ENCODE results near the gene SEMA3D. TPM values are rescaled to one million over a fixed set of nuclear protein-coding genes. Genes with fewer than 3 reads are reported as not detected.

SEMA3D gene
- total and polyA plus RNA-seq, 2 experiments from 2014 or later = 1.5 to 7.2 TPM

DNA sequence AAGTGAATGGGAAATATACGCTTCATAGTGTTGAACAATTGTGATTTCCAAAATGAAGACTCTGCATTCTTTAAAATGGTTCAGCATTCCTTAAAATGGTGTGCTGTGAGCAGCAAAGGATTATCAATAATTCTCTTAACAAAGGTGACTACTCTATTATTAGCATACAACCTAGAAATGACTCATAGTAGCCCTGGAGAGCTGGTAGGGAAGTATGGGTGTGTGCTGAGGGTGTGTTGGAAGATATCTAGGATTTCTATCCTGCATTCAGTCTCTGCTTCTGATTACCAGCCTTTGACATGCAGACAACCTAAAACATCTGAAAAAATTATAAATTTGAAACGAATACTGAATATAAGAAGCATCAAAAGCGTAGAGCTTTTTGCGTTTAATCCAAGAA, 72.5 kb downstream of the SEMA3D start:
- Mint-ChIP-seq H3K4me3 (no peak overlapping the region), H3K27me3 (ENCODE audit: insufficient read depth, low read depth, poor library complexity) (no peaks in the 10 kb centered on the region), H3K36me3 (ENCODE audit: low read depth) (no peaks in the 10 kb centered on the region; the same call in 2 of the 3 replicates), H3K9me3 (no peaks in the 10 kb centered on the region), H3K27ac (no peak overlapping the region), H3K4me1 (no peaks in the 10 kb centered on the region)
- H3K9me2 ChIP-seq (ENCODE audit: insufficient read depth) = no peaks in the 10 kb centered on the region
- no peaks in the 10 kb centered on the region for H3K36me3 ChIP-seq (ENCODE audit: insufficient read depth)
- no peaks in the 10 kb centered on the region for H4K20me1 ChIP-seq (replicated peaks; ENCODE audit: insufficient read depth)
- no peak overlapping the region for H3K4me3 ChIP-seq
- DNase-seq (ENCODE audit: low spot score) = no peak
- no peak overlapping the region for H3K4me2 ChIP-seq
- H2AFZ ChIP-seq = no peak overlapping the region
- no peaks in the 10 kb centered on the region for H3K4me1 ChIP-seq (ENCODE audit: insufficient read depth)
- H3F3A ChIP-seq (replicated peaks; ENCODE audit: low read depth) = no peaks in the 10 kb centered on the region
- H3K79me2 ChIP-seq (replicated peaks; ENCODE audit: insufficient read depth) = no peaks in the 10 kb centered on the region
- H3K27me3 ChIP-seq (ENCODE audit: insufficient read depth) = no peaks in the 10 kb centered on the region
- ATAC-seq = no peak
- no peak for TF ChIP-seq CREB1 (CRISPR knock-in tag; IDR thresholded peaks at IDR 0.05; ENCODE audit: low read depth)
- TF ChIP-seq NANOG (IDR thresholded peaks at IDR 0.05; ENCODE audit: borderline replicate concordance) = no peak
- H3K27ac ChIP-seq (ENCODE audit: low read depth) = no peak overlapping the region

- Histone ChIP-seq H4K20me1 (replicated peaks; ENCODE audit: insufficient read depth) (no peaks in the 10 kb centered on the region), H3K4me1 (ENCODE audit: insufficient read depth) (no peaks in the 10 kb centered on the region), H3K4me2 (no peak overlapping the region), H3K9me2 (ENCODE audit: insufficient read depth) (no peaks in the 10 kb centered on the region), H3F3A (replicated peaks; ENCODE audit: low read depth) (no peaks in the 10 kb centered on the region), H3K27me3 (ENCODE audit: insufficient read depth) (no peaks in the 10 kb centered on the region), H3K4me3 (no peak overlapping the region), H3K27ac (ENCODE audit: low read depth) (no peak overlapping the region), H3K79me2 (replicated peaks; ENCODE audit: insufficient read depth) (no peaks in the 10 kb centered on the region), H3K36me3 (ENCODE audit: insufficient read depth) (no peaks in the 10 kb centered on the region), H2AFZ (no peak overlapping the region)
- DNase-seq (ENCODE audit: low spot score) (no peak), ATAC-seq (no peak)
- Mint-ChIP-seq H3K27ac (no peak overlapping the region), H3K9me3 (no peaks in the 10 kb centered on the region), H3K4me3 (no peak overlapping the region), H3K4me1 (peaks cover 2% of the 10 kb centered on the region; the same call in 1 of the 3 replicates), H3K36me3 (ENCODE audit: low read depth) (no peaks in the 10 kb centered on the region), H3K27me3 (ENCODE audit: insufficient read depth, low read depth, poor library complexity) (no peaks in the 10 kb centered on the region)
- no peak for TF ChIP-seq STAT1 (IDR thresholded peaks at IDR 0.05; ENCODE audit: unreplicated experiment)
- no peak for TF ChIP-seq EZH2 (IDR thresholded peaks at IDR 0.05; ENCODE audit: low read depth, unreplicated experiment)
- TF ChIP-seq JUNB (IDR thresholded peaks at IDR 0.05; ENCODE audit: unreplicated experiment) = no peak
- no peak for TF ChIP-seq ZNF462 (CRISPR knock-in tag; IDR thresholded peaks at IDR 0.05)
- TF ChIP-seq ZNF114 (CRISPR knock-in tag; IDR thresholded peaks at IDR 0.05) = no peak
- TF ChIP-seq, protein P1, sequence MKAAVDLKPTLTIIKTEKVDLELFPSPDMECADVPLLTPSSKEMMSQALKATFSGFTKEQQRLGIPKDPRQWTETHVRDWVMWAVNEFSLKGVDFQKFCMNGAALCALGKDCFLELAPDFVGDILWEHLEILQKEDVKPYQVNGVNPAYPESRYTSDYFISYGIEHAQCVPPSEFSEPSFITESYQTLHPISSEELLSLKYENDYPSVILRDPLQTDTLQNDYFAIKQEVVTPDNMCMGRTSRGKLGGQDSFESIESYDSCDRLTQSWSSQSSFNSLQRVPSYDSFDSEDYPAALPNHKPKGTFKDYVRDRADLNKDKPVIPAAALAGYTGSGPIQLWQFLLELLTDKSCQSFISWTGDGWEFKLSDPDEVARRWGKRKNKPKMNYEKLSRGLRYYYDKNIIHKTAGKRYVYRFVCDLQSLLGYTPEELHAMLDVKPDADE (IDR thresholded peaks at IDR 0.05) = no peak
- no peak for TF ChIP-seq ZNF331 (CRISPR knock-in tag; IDR thresholded peaks at IDR 0.05; ENCODE audit: low read depth)
- TF ChIP-seq CREB1 (CRISPR knock-in tag; IDR thresholded peaks at IDR 0.05; ENCODE audit: low read depth) = no peak
- no peak for TF ChIP-seq EZH2phosphoT487 (IDR thresholded peaks at IDR 0.05; ENCODE audit: unreplicated experiment)
- TF ChIP-seq NANOG (IDR thresholded peaks at IDR 0.05; ENCODE audit: borderline replicate concordance) = no peak
- TF ChIP-seq CTCF (conservative IDR thresholded peaks at IDR 0.05; ENCODE audit: low read depth in 2 of 2) = no peak
Observed at GRCh38 chr7:85111761-85112160, 75.1 kb downstream of the SEMA3D start.

All from GM23338 (cell line).